Astrocyte of the cerebellum (primary cell): Measurements from ENCODE around the gene CAPN5.
A peak's percentile ranks its signal among the peaks of the same experiment; 100 is the strongest.

Source experiments
- DNase-seq: peaks from one replicate; pipeline ENCODE4 v3.0.0-alpha.2; 2011; ENCODE audit warnings: low read depth
- H3K4me3 ChIP-seq: 2 replicates; pipeline ENCODE4 v1.5.1; 2011; ENCODE audit warnings: mild to moderate bottlenecking, low read depth, low read length, moderate library complexity
- in situ Hi-C: cut with HindIII; loops from 2 replicates; pipeline ENCODE4 v1.10.0; 2017; ENCODE audit warnings: low sequenced_read_pairs
- TF ChIP-seq, protein P1 (sequence below): IDR thresholded peaks from 2 replicates; pipeline ENCODE4 v1.5.1; 2012; ENCODE audit warnings: low read length, low read depth, moderate library complexity, mild to moderate bottlenecking; ENCODE audit errors: missing control alignments

Gene CAPN5

DNA sequence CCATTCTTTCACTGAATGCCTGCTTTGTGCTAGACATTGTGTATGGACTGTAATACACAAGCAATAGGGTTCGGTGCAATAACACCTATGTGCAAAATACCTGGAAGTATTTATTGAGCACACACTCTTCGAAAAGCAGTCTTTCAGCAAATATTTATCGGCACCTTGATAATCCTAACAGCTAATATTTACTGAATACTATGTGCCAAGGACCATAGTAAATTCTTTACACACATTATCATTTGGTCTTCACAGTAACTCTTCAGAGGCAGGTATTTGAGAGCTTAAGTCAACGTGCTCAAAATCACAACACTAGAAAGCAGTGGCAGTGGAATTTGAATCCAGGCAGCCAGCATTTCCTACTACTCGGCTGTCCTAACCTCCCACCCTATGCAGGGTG lies 30.4 kb upstream of the CAPN5 start:
- TF ChIP-seq, protein P1, sequence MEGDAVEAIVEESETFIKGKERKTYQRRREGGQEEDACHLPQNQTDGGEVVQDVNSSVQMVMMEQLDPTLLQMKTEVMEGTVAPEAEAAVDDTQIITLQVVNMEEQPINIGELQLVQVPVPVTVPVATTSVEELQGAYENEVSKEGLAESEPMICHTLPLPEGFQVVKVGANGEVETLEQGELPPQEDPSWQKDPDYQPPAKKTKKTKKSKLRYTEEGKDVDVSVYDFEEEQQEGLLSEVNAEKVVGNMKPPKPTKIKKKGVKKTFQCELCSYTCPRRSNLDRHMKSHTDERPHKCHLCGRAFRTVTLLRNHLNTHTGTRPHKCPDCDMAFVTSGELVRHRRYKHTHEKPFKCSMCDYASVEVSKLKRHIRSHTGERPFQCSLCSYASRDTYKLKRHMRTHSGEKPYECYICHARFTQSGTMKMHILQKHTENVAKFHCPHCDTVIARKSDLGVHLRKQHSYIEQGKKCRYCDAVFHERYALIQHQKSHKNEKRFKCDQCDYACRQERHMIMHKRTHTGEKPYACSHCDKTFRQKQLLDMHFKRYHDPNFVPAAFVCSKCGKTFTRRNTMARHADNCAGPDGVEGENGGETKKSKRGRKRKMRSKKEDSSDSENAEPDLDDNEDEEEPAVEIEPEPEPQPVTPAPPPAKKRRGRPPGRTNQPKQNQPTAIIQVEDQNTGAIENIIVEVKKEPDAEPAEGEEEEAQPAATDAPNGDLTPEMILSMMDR: no peak
- in situ Hi-C loops: no loop called here
- DNase-seq: no peak

DNA sequence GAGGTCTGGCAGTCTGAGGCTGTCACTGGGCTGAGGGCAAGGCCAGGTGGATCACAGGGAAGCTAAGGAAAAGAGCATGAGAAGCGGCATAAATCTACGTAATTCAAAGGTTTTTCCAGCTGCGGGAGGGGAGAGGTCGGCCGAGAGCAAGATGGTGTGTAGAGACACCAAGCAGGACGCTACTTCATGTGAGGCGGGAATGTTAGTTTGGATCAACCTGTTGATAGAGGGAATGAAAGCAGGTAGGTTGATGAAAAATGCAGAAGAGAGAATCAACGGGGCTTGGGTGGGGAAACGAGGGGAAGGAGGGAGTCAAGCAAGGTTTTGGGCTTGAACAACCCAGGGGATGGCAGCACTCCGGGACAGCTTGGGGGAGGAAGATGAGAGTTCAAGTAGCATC lies 29.7 kb upstream of the CAPN5 start:
- no peak overlapping the region for H3K4me3 ChIP-seq
- DNase-seq: no peak
- in situ Hi-C loops: no loop called here
- TF ChIP-seq, protein P1: no peak

More for the DNA sequence above, 30.4 kb upstream of the CAPN5 start:
- H3K4me3 ChIP-seq: no peak overlapping the region

DNA sequence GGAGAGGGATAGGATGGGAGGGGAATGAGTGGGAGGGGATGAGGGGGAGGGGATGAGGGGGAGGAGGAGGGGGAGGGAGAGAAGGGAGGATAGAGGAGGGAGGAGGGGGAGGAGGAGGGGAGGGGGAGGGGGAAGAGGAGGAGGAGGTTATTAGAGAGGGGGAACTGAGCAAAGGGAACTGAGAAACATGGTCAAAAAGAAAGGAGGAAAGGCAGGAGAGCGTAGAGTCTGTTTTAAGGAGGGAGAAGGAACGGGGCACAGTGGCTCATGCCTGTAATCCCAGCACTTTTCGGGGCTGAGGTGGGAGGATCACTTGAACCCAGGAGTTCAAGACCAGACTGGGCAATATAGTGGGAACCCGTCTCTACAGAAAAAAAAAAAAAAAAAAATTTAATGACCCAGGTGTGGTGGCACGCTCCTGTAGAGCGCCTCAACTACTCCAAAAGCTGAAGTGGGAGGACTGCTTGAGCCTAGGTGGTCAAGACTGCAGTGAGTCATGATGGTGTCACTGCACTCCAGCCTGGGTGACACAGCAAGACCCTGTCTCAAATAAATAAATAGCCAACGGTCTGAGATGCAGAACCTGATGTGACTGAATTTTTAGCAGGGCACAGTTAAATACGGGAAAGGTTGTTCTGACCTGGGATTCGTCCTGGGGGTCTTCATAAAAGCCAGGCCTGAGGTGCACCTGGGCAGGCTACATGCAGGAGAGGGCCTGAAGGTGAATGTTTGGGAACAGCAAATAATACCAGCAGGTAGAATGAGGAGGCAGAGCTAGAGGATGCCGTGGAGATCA lies 28.5 kb upstream of the CAPN5 start:
- in situ Hi-C loops: no loop called here
- no peak for DNase-seq
- no peak overlapping the region for H3K4me3 ChIP-seq
- TF ChIP-seq, protein P1: no peak

DNA sequence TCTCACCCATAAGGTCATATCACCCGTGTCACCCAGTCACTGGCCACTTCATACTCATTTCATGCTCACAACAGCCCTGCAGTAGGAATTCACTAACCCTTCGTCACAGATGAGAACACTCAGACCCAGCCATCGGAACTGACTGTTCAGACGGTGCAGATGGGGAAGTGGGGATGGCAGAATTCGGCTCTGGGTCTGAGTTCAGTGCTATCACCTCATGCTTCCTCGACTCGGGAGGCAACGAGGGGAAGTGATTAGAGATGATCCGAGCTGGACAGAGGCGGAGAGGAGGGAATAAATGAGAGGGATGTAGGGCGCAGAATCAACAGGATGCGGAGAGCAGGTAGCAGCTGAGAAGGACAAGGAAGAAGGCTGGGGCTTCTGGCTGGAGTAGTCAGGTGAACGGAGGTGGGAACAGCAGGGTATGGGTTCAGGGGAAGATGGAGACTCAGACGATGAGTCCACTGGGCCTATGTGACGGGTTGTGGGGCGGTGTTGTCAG lies 27.9 kb upstream of the CAPN5 start:
- TF ChIP-seq, protein P1: no peak
- no peak overlapping the region for H3K4me3 ChIP-seq
- in situ Hi-C loops: no loop called here
- DNase-seq: no peak

DNA sequence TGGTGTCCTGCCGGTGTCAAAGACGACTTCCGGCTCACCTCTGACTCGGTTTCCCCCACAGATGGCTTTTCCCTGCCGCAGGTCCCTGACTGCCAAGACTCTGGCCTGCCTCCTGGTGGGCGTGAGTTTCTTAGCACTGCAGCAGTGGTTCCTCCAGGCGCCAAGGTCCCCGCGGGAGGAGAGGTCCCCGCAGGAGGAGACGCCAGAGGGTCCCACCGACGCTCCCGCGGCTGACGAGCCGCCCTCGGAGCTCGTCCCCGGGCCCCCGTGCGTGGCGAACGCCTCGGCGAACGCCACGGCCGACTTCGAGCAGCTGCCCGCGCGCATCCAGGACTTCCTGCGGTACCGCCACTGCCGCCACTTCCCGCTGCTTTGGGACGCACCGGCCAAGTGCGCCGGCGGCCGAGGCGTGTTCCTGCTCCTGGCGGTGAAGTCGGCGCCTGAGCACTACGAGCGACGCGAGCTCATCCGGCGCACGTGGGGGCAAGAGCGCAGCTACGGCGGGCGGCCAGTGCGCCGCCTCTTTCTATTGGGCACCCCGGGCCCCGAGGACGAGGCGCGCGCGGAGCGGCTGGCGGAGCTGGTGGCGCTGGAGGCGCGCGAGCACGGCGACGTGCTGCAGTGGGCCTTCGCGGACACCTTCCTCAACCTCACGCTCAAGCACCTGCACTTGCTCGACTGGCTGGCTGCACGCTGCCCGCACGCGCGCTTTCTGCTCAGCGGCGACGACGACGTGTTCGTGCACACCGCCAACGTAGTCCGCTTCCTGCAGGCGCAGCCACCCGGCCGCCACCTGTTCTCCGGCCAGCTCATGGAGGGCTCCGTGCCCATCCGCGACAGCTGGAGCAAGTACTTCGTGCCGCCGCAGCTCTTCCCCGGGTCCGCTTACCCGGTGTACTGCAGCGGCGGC lies 27.0 kb upstream of the CAPN5 start:
- H3K4me3 ChIP-seq: peak overlapping the region; percentile 27
- in situ Hi-C loops: no loop called here
- TF ChIP-seq, protein P1: peak; percentile 64
- DNase-seq: no peak

DNA sequence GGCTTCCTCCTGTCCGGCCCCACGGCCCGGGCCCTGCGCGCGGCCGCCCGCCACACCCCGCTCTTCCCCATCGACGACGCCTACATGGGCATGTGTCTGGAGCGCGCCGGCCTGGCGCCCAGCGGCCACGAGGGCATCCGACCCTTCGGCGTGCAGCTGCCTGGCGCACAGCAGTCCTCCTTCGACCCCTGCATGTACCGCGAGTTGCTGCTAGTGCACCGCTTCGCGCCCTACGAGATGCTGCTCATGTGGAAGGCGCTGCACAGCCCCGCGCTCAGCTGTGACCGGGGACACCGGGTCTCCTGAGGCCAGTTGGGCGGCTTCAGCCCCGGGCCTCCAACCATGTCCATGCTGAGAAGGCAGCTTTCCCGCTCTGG lies 26.4 kb upstream of the CAPN5 start:
- in situ Hi-C loops: no loop called here

More for the DNA sequence above, 26.4 kb upstream of the CAPN5 start:
- H3K4me3 ChIP-seq: no peak overlapping the region
- no peak for DNase-seq
- TF ChIP-seq, protein P1: no peak
